ENCODE results near the gene MIER2. TPM values are rescaled to one million over a fixed set of nuclear protein-coding genes. Genes with fewer than 3 reads are reported as not detected.
A peak's percentile ranks its signal among the peaks of the same experiment; 100 is the strongest.
"Not testable (repeated sequence)": the region's sequence is repeated elsewhere in the genome, so short reads cannot be mapped to it uniquely, and the experiment has no call there.

The MIER2 gene
- polyA plus RNA-seq, 3 donors: 3.6 to 21.9 (median 6.9) TPM

DNA sequence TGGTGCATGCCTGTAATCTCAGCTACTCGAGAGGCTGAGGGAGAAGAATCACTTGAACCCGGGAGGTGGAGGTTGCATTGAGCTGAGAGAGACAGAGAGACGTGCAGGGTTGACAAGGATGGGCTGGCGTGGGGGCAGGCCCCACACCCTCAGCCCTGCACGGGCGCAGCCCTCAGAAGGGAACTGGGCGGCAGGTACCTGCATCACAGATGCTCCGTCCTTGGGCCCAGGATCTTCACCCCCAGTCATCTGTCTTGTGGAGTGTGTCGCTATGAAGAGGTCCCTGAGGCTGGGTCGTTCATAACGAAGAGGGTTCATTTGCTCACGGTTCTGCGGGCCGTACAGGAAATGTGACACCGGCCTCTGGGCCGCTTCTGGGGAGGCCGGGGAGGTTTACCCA, 44.1 kb upstream of the MIER2 start:
- Histone ChIP-seq H3K9me3 (replicated peaks in 1 of 2; ENCODE audit: control insufficient read depth in 1 of 2, insufficient read depth in 1 of 2, low read length in 2 of 2) (peaks cover 4 to 13% of the 10 kb centered on the region in 2 donors), H3K36me3 (replicated peaks in 1 of 2; ENCODE audit: control insufficient read depth in 1 of 2, insufficient read depth in 2 of 2, low read length in 2 of 2) (no peaks in the 10 kb centered on the region), H3K9ac (ENCODE audit: insufficient read depth, low read length, poor library complexity, severe bottlenecking) (no peak overlapping the region), H4K20me1 (ENCODE audit: insufficient read depth, low read length) (no peaks in the 10 kb centered on the region), H3K27ac (ENCODE audit: low read depth in 1 of 2, low read length in 2 of 2) (no peak overlapping the region), H3K4me1 (ENCODE audit: control insufficient read depth in 1 of 2, insufficient read depth in 2 of 2, low read length in 2 of 2) (no peaks in the 10 kb centered on the region), H2AFZ (ENCODE audit: insufficient read depth, low read depth, low read length, poor library complexity, severe bottlenecking) (no peak overlapping the region), H3K4me2 (replicated peaks; ENCODE audit: extremely low read depth, low read length, poor library complexity, severe bottlenecking) (no peak overlapping the region), H3K79me2 (ENCODE audit: insufficient read depth, low read length) (no peaks in the 10 kb centered on the region), H3K27me3 (ENCODE audit: control insufficient read depth in 2 of 2, insufficient read depth in 2 of 2, low read length in 2 of 2) (peaks cover 0 to 19% of the 10 kb centered on the region in 2 donors), H3K4me3 (replicated peaks in 1 of 3; ENCODE audit: low read depth in 2 of 3, low read length in 3 of 3) (no peak overlapping the region)
- H3K4me1 Mint-ChIP-seq: peaks cover 11% of the 10 kb centered on the region
- H3K36me3 Mint-ChIP-seq: peaks cover 0 to 4% of the 10 kb centered on the region in 2 donors
- H3K4me3 Mint-ChIP-seq: no peak overlapping the region
- TF ChIP-seq, protein P1, sequence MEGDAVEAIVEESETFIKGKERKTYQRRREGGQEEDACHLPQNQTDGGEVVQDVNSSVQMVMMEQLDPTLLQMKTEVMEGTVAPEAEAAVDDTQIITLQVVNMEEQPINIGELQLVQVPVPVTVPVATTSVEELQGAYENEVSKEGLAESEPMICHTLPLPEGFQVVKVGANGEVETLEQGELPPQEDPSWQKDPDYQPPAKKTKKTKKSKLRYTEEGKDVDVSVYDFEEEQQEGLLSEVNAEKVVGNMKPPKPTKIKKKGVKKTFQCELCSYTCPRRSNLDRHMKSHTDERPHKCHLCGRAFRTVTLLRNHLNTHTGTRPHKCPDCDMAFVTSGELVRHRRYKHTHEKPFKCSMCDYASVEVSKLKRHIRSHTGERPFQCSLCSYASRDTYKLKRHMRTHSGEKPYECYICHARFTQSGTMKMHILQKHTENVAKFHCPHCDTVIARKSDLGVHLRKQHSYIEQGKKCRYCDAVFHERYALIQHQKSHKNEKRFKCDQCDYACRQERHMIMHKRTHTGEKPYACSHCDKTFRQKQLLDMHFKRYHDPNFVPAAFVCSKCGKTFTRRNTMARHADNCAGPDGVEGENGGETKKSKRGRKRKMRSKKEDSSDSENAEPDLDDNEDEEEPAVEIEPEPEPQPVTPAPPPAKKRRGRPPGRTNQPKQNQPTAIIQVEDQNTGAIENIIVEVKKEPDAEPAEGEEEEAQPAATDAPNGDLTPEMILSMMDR (IDR thresholded peaks at IDR 0.05): no peak
- H3K27me3 Mint-ChIP-seq (ENCODE audit: low read depth in 3 of 3): peaks cover 31 to 47% (median 41%) of the 10 kb centered on the region in 3 donors
- peaks cover 10 to 26% (median 13%) of the 10 kb centered on the region in 7 donors for H3K9me3 Mint-ChIP-seq
- DNase-seq: no peak
- peak overlapping the region in 1 of 7 donors; percentile 82 for H3K27ac Mint-ChIP-seq
- 80% methylated on average over 16 of the region's 17 CpGs for WGBS (ENCODE audit: insufficient coverage)
- intact Hi-C loops (cut with micrococcal nuclease): no loop called here

GRCh38 chr19:387777-388176, 43.2 kb upstream of the MIER2 start:
- peaks cover 0 to 4% of the 10 kb centered on the region in 2 donors for H3K36me3 Mint-ChIP-seq
- WGBS (ENCODE audit: insufficient coverage): 93% methylated on average over 6 of the region's 21 CpGs
- TF ChIP-seq, protein P1 (IDR thresholded peaks at IDR 0.05): no peak
- peaks cover 35 to 55% (median 50%) of the 10 kb centered on the region in 3 donors for H3K27me3 Mint-ChIP-seq (ENCODE audit: low read depth in 3 of 3)
- no peaks in the 10 kb centered on the region for H3K4me1 ChIP-seq (ENCODE audit: control insufficient read depth in 1 of 2, insufficient read depth in 2 of 2, low read length in 2 of 2)
- H3K27me3 ChIP-seq (ENCODE audit: control insufficient read depth in 2 of 2, insufficient read depth in 2 of 2, low read length in 2 of 2): peaks cover 0 to 28% of the 10 kb centered on the region in 2 donors
- DNase-seq: no peak
- H3K4me2 ChIP-seq (replicated peaks; ENCODE audit: extremely low read depth, low read length, poor library complexity, severe bottlenecking): no peak overlapping the region
- H3K4me3 Mint-ChIP-seq: peak overlapping the region in 1 of 2 donors; percentile 17
- H3K4me1 Mint-ChIP-seq: peaks cover 11% of the 10 kb centered on the region
- H3K79me2 ChIP-seq (ENCODE audit: insufficient read depth, low read length): no peaks in the 10 kb centered on the region
- intact Hi-C loops (cut with micrococcal nuclease): no loop called here
- peaks cover 6 to 7% of the 10 kb centered on the region in 2 donors for H3K9me3 ChIP-seq (replicated peaks in 1 of 2; ENCODE audit: control insufficient read depth in 1 of 2, insufficient read depth in 1 of 2, low read length in 2 of 2)
- no peak overlapping the region for H3K27ac Mint-ChIP-seq
- no peak overlapping the region for H3K4me3 ChIP-seq (replicated peaks in 1 of 3; ENCODE audit: low read depth in 2 of 3, low read length in 3 of 3)
- no peak overlapping the region for H2AFZ ChIP-seq (ENCODE audit: insufficient read depth, low read depth, low read length, poor library complexity, severe bottlenecking)
- H3K27ac ChIP-seq (ENCODE audit: low read depth in 1 of 2, low read length in 2 of 2): no peak overlapping the region
- peaks cover 2 to 19% (median 5%) of the 10 kb centered on the region in 7 donors for H3K9me3 Mint-ChIP-seq
- no peaks in the 10 kb centered on the region for H4K20me1 ChIP-seq (ENCODE audit: insufficient read depth, low read length)
- H3K36me3 ChIP-seq (replicated peaks in 1 of 2; ENCODE audit: control insufficient read depth in 1 of 2, insufficient read depth in 2 of 2, low read length in 2 of 2): no peaks in the 10 kb centered on the region
- no peak overlapping the region for H3K9ac ChIP-seq (ENCODE audit: insufficient read depth, low read length, poor library complexity, severe bottlenecking)

DNA sequence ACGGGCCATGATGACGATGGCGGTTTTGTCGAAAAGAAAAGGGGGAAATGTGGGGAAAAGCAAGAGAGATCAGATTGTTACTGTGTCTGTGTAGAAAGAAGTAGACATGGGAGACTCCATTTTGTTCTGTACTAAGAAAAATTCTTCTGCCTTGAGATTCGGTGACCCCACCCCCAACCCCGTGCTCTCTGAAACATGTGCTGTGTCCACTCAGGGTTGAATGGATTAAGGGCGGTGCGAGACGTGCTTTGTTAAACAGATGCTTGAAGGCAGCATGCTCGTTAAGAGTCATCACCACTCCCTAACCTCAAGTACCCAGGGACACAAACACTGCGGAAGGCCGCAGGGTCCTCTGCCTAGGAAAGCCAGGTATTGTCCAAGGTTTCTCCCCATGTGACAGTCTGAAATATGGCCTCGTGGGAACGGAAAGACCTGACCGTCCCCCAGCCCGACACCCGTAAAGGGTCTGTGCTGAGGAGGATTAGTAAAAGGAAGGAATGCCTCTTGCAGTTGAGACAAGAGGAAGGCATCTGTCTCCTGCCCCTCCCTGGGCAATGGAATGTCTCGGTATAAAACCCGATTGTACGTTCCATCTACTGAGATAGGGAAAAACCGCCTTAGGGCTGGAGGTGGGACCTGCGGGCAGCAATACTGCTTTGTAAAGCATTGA, 42.2 kb upstream of the MIER2 start:
- intact Hi-C loops (cut with micrococcal nuclease): not testable (repeated sequence)
- peaks cover 0 to 16% (median 2%) of the 10 kb centered on the region in 7 donors for H3K9me3 Mint-ChIP-seq

More for the DNA sequence above, 42.2 kb upstream of the MIER2 start:
- not testable (repeated sequence) for H3K27ac ChIP-seq (ENCODE audit: low read depth in 1 of 2, low read length in 2 of 2); DNase-seq; H2AFZ ChIP-seq (ENCODE audit: insufficient read depth, low read depth, low read length, poor library complexity, severe bottlenecking); H3K36me3 Mint-ChIP-seq; H3K27ac Mint-ChIP-seq; H3K9me3 ChIP-seq (replicated peaks in 1 of 2; ENCODE audit: control insufficient read depth in 1 of 2, insufficient read depth in 1 of 2, low read length in 2 of 2); H4K20me1 ChIP-seq (ENCODE audit: insufficient read depth, low read length); H3K36me3 ChIP-seq (replicated peaks in 1 of 2; ENCODE audit: control insufficient read depth in 1 of 2, insufficient read depth in 2 of 2, low read length in 2 of 2); H3K79me2 ChIP-seq (ENCODE audit: insufficient read depth, low read length); H3K4me2 ChIP-seq (replicated peaks; ENCODE audit: extremely low read depth, low read length, poor library complexity, severe bottlenecking); H3K4me1 ChIP-seq (ENCODE audit: control insufficient read depth in 1 of 2, insufficient read depth in 2 of 2, low read length in 2 of 2); H3K4me1 Mint-ChIP-seq; H3K4me3 ChIP-seq (replicated peaks in 1 of 3; ENCODE audit: low read depth in 2 of 3, low read length in 3 of 3); H3K9ac ChIP-seq (ENCODE audit: insufficient read depth, low read length, poor library complexity, severe bottlenecking)
- WGBS (ENCODE audit: insufficient coverage): no CpG with 5 or more reads among the region's 22 CpGs
- peaks cover 0 to 31% of the 10 kb centered on the region in 2 donors for H3K27me3 ChIP-seq (ENCODE audit: control insufficient read depth in 2 of 2, insufficient read depth in 2 of 2, low read length in 2 of 2)
- Mint-ChIP-seq H3K4me3 (peak overlapping the region in 1 of 2 donors; percentile 15), H3K27me3 (ENCODE audit: low read depth in 3 of 3) (peaks cover 39 to 59% (median 52%) of the 10 kb centered on the region in 3 donors)

Measured in CD14-positive monocyte (primary cell).